DND-41 (cell line): ENCODE results near the gene CACNA2D3.
"Not testable (repeated sequence)": the region's sequence is repeated elsewhere in the genome, so short reads cannot be mapped to it uniquely, and the experiment has no call there.

ENCODE experiments used
- EZH2 ChIP-seq: IDR thresholded peaks from 3 replicates; pipeline ENCODE4 v1.6.1; 2012; ENCODE audit warnings: borderline replicate concordance, low read depth, mild to moderate bottlenecking, moderate library complexity, low read length, inconsistent platforms; ENCODE audit not compliant: severe bottlenecking
- TF ChIP-seq, protein P1 (sequence below): IDR thresholded peaks from 2 replicates; pipeline ENCODE4 v1.5.1; 2012; ENCODE audit warnings: borderline replicate concordance, low read length, moderate library complexity, mild to moderate bottlenecking; ENCODE audit not compliant: poor library complexity, severe bottlenecking; ENCODE audit errors: extremely low read depth

DNA sequence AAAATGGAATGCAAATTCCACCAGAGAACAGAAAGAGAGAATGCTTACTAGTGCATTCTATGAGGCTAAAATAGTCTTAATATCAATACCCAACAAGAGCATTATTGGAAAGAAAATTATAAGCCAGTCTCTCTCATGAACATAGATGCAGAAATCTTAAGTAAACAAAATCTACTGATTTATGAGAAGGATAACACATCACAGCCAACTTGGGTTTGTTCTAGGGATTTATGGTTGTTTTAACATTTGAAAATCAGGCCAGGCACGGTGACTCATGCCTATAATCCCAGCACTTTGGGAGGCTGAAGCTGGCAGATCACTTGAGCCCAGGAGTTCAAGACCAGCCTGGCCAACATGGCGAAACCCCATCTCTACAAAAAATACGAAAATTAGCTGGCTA lies 989.6 kb downstream of the CACNA2D3 start:
- TF ChIP-seq, protein P1, sequence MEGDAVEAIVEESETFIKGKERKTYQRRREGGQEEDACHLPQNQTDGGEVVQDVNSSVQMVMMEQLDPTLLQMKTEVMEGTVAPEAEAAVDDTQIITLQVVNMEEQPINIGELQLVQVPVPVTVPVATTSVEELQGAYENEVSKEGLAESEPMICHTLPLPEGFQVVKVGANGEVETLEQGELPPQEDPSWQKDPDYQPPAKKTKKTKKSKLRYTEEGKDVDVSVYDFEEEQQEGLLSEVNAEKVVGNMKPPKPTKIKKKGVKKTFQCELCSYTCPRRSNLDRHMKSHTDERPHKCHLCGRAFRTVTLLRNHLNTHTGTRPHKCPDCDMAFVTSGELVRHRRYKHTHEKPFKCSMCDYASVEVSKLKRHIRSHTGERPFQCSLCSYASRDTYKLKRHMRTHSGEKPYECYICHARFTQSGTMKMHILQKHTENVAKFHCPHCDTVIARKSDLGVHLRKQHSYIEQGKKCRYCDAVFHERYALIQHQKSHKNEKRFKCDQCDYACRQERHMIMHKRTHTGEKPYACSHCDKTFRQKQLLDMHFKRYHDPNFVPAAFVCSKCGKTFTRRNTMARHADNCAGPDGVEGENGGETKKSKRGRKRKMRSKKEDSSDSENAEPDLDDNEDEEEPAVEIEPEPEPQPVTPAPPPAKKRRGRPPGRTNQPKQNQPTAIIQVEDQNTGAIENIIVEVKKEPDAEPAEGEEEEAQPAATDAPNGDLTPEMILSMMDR, result not testable (repeated sequence)
- TF ChIP-seq EZH2, result not testable (repeated sequence)
